ENCODE measurements around the gene NFASC. TPM values are rescaled to one million over a fixed set of nuclear protein-coding genes. Genes with fewer than 3 reads are reported as not detected.

Gene NFASC
- total and polyA plus RNA-seq, 9 of the 15 experiments (the other 6 are each of a cell fraction or from before 2014, with no cell fraction given), result 0.03 to 0.16 (median 0.06) TPM; not detected in 6

DNA sequence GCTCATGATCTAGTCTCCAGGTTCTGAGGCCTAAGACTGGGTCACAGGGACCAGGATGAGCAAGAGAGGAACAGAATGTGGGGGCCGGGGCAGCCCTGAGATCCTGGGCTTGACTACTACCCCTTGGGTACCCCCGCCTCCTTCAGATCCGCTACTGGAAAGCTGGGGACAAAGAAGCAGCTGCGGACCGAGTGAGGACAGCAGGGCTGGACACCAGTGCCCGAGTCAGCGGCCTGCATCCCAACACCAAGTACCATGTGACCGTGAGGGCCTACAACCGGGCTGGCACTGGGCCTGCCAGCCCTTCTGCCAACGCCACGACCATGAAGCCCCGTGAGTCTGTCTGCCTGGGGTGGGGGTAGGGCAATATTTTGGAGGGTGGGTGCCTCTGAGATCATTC, 201.1 kb downstream of the NFASC start:
- in situ Hi-C loops (cut with MboI) (no loop called here), intact Hi-C loops (cut with micrococcal nuclease) (no loop called here)
- H3K79me2 ChIP-seq (ENCODE audit: control insufficient read depth, insufficient read depth, low read length), result no peaks in the 10 kb centered on the region
- no TSS peak for BruUV-seq (replicated peaks)
- POLR2A ChIA-PET, result interaction anchor here (0.6 to 1.7 kb wide), 8 partner anchors 8 to 512 kb away, joined by 3 to 7 read pairs (median 4); partner anchors contain the start of gene TMEM81
- peaks cover 20% of the 10 kb centered on the region; the same call in 1 of the 2 replicates for H4K20me1 ChIP-seq (replicated peaks; ENCODE audit: control insufficient read depth, insufficient read depth, low read length)
- no peaks in the 10 kb centered on the region for H3K9me3 ChIP-seq (replicated peaks; ENCODE audit: control insufficient read depth, insufficient read depth, low read depth, low read length)
- H3K27ac ChIP-seq (ENCODE audit: extremely low read depth, low read depth, low read length), result no peak overlapping the region
- DNase-seq (ENCODE audit: extremely low read depth in 1 of 4, low spot score in 3 of 4), result no peak
- WGBS (ENCODE audit: insufficient coverage, low coverage, missing lambda C conversion rate), result 4% methylated on average over 12 of the region's 12 CpGs
- no peak overlapping the region for H3K4me2 ChIP-seq (ENCODE audit: insufficient read depth, low read length)
- peak overlapping the region in 1 of 2 experiments; percentile 11; a peak in 1 of 4 replicates for H3K9ac ChIP-seq (ENCODE audit: insufficient read depth in 1 of 2, low read depth in 2 of 2, low read length in 2 of 2)
- H3K27me3 ChIP-seq (ENCODE audit: control insufficient read depth in 2 of 2, insufficient read depth in 2 of 2, low read length in 2 of 2), result peaks cover 52 to 81% of the 10 kb centered on the region in 2 experiments
- CTCF ChIA-PET (ENCODE audit: low intra/inter-chr PET ratio), result no interaction called here
- peaks cover 7 to 12% of the 10 kb centered on the region in 2 experiments; a peak in 1 of 5 replicates for H3K4me1 ChIP-seq (replicated peaks in 1 of 2; ENCODE audit: control insufficient read depth in 2 of 2, insufficient read depth in 2 of 2, low read length in 2 of 2)
- no peak overlapping the region for H3K4me3 ChIP-seq
- TF ChIP-seq NR3C1 (CRISPR knock-in tag; IDR thresholded peaks at IDR 0.05) (no peak), MTF1 (CRISPR knock-in tag; IDR thresholded peaks at IDR 0.05; ENCODE audit: borderline replicate concordance) (no peak), KAT8 (IDR thresholded peaks at IDR 0.05; ENCODE audit: low read depth) (no peak), PHB2 (IDR thresholded peaks at IDR 0.05; ENCODE audit: low read depth) (no peak), ZNF165 (CRISPR knock-in tag; IDR thresholded peaks at IDR 0.05; ENCODE audit: borderline replicate concordance) (no peak), DACH1 (IDR thresholded peaks at IDR 0.05; ENCODE audit: partially characterized antibody) (no peak), XRCC3 (IDR thresholded peaks at IDR 0.05) (no peak), NFXL1 (CRISPR knock-in tag; IDR thresholded peaks at IDR 0.05) (no peak), KDM5B (IDR thresholded peaks at IDR 0.05; ENCODE audit: insufficient replicate concordance, low read depth, low read length) (no peak), NFYB (IDR thresholded peaks at IDR 0.05; ENCODE audit: extremely low read depth, insufficient read length) (no peak), CCAR2 (IDR thresholded peaks at IDR 0.05; ENCODE audit: low read depth, low read length) (no peak), SMAD1 (IDR thresholded peaks at IDR 0.05; ENCODE audit: low read depth, low read length, partially characterized antibody) (no peak), NR1H2 (CRISPR knock-in tag; IDR thresholded peaks at IDR 0.05) (no peak), IRF2 (CRISPR knock-in tag; IDR thresholded peaks at IDR 0.05) (no peak), EWSR1 (IDR thresholded peaks at IDR 0.05; ENCODE audit: borderline replicate concordance, low read depth, partially characterized antibody) (no peak), HMG20B (CRISPR knock-in tag; IDR thresholded peaks at IDR 0.05) (no peak)
- TF ChIP-seq, protein P1, sequence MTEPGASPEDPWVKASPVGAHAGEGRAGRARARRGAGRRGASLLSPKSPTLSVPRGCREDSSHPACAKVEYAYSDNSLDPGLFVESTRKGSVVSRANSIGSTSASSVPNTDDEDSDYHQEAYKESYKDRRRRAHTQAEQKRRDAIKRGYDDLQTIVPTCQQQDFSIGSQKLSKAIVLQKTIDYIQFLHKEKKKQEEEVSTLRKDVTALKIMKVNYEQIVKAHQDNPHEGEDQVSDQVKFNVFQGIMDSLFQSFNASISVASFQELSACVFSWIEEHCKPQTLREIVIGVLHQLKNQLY (CRISPR knock-in tag; conservative IDR thresholded peaks at IDR 0.05), result no peak
- TF ChIP-seq, protein P2, sequence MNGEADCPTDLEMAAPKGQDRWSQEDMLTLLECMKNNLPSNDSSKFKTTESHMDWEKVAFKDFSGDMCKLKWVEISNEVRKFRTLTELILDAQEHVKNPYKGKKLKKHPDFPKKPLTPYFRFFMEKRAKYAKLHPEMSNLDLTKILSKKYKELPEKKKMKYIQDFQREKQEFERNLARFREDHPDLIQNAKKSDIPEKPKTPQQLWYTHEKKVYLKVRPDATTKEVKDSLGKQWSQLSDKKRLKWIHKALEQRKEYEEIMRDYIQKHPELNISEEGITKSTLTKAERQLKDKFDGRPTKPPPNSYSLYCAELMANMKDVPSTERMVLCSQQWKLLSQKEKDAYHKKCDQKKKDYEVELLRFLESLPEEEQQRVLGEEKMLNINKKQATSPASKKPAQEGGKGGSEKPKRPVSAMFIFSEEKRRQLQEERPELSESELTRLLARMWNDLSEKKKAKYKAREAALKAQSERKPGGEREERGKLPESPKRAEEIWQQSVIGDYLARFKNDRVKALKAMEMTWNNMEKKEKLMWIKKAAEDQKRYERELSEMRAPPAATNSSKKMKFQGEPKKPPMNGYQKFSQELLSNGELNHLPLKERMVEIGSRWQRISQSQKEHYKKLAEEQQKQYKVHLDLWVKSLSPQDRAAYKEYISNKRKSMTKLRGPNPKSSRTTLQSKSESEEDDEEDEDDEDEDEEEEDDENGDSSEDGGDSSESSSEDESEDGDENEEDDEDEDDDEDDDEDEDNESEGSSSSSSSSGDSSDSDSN (IDR thresholded peaks at IDR 0.05; ENCODE audit: borderline replicate concordance in 1 of 2, low read depth in 2 of 2, low read length in 2 of 2), result no peak
- TF ChIP-seq, protein P3, sequence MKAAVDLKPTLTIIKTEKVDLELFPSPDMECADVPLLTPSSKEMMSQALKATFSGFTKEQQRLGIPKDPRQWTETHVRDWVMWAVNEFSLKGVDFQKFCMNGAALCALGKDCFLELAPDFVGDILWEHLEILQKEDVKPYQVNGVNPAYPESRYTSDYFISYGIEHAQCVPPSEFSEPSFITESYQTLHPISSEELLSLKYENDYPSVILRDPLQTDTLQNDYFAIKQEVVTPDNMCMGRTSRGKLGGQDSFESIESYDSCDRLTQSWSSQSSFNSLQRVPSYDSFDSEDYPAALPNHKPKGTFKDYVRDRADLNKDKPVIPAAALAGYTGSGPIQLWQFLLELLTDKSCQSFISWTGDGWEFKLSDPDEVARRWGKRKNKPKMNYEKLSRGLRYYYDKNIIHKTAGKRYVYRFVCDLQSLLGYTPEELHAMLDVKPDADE (conservative IDR thresholded peaks at IDR 0.05; ENCODE audit: control insufficient read depth, low read depth, low read length), result no peak
- H2AFZ ChIP-seq (ENCODE audit: low read depth, low read length), result no peak overlapping the region
- no peaks in the 10 kb centered on the region for H3K9me1 ChIP-seq (ENCODE audit: control insufficient read depth, insufficient read depth, low read length)
- no peaks in the 10 kb centered on the region for H3K36me3 ChIP-seq (ENCODE audit: control insufficient read depth, insufficient read depth, low read length)
- FAIRE-seq, result no peak
- no peak for ATAC-seq

All from K562 (cell line).